Subcutaneous abdominal adipose tissue (tissue), 5 donors: ENCODE results near the gene RASSF4.
A peak's percentile ranks its signal among the peaks of the same experiment; 100 is the strongest.

Source experiments
- H3K27ac ChIP-seq: one replicate; pipeline ENCODE4 v1.7.0; 2013; ENCODE audit warnings: low read depth, mild to moderate bottlenecking, inconsistent platforms, low read length, moderate library complexity
- H3K27me3 ChIP-seq, 5 donors: one replicate each; pipeline ENCODE4 v1.7.0; 2013; ENCODE audit warnings: low read length in 5 of 5, inconsistent platforms in 1 of 5; ENCODE audit not compliant: control insufficient read depth in 5 of 5, insufficient read depth in 4 of 5
- H3K36me3 ChIP-seq, 5 donors: one replicate each; pipeline ENCODE4 v1.7.0; 2013; ENCODE audit warnings: low read length in 5 of 5; ENCODE audit not compliant: control insufficient read depth in 5 of 5, insufficient read depth in 5 of 5
- H3K4me1 ChIP-seq, 5 donors: one replicate each; pipeline ENCODE4 v1.7.0; 2013; ENCODE audit warnings: low read length in 5 of 5, mild to moderate bottlenecking in 3 of 5, moderate library complexity in 1 of 5; ENCODE audit not compliant: control insufficient read depth in 5 of 5, insufficient read depth in 5 of 5
- H3K4me3 ChIP-seq, 5 donors: one replicate each; pipeline ENCODE4 v1.7.0; 2013; ENCODE audit warnings: low read length in 5 of 5, low read depth in 1 of 5
- H3K9ac ChIP-seq, 5 donors: one replicate each; pipeline ENCODE4 v1.7.0; 2013; ENCODE audit warnings: low read length in 5 of 5, mild to moderate bottlenecking in 4 of 5, moderate library complexity in 3 of 5
- H3K9me3 ChIP-seq, 5 donors: one replicate each; pipeline ENCODE4 v1.7.0; 2013; ENCODE audit warnings: low read length in 5 of 5; ENCODE audit not compliant: control insufficient read depth in 5 of 5
- donor health status: healthy.
- donor health status: healthy.
- donor health status: healthy.
- donor health status: healthy.
- donor health status: healthy.

The RASSF4 gene

GRCh38 chr10:44968091-44968490 lies 8.5 kb downstream of the RASSF4 start:
- H3K9ac ChIP-seq: peak overlapping the region in 3 of 5 donors; percentile 4 to 35 (median 21)
- H3K27me3 ChIP-seq: no peaks in the 10 kb centered on the region
- H3K4me1 ChIP-seq: peaks cover 28 to 83% (median 76%) of the 10 kb centered on the region in 5 donors
- peaks cover 0 to 2% (median 0%) of the 10 kb centered on the region in 5 donors for H3K9me3 ChIP-seq
- peak overlapping the region in 2 of 5 donors; percentile 2 to 25 for H3K4me3 ChIP-seq
- peaks cover 0 to 43% (median 26%) of the 10 kb centered on the region in 5 donors for H3K36me3 ChIP-seq
- H3K27ac ChIP-seq: peak overlapping the region; percentile 77

- no peaks in the 10 kb centered on the region for H3K27me3 ChIP-seq
- H3K4me1 ChIP-seq: peaks cover 27 to 83% (median 76%) of the 10 kb centered on the region in 5 donors
- H3K9ac ChIP-seq: peak overlapping the region in 2 of 5 donors; percentile 21 to 35
- H3K36me3 ChIP-seq: peaks cover 0 to 44% (median 27%) of the 10 kb centered on the region in 5 donors
- peak overlapping the region; percentile 77 for H3K27ac ChIP-seq
- H3K9me3 ChIP-seq: peaks cover 0 to 2% (median 0%) of the 10 kb centered on the region in 5 donors
- peak overlapping the region in 2 of 5 donors; percentile 2 to 25 for H3K4me3 ChIP-seq
These were observed 9.1 kb downstream of the RASSF4 start for GRCh38 chr10:44968500-44969400.

GRCh38 chr10:44969854-44970253 lies 10.3 kb downstream of the RASSF4 start:
- peaks cover 0 to 44% (median 27%) of the 10 kb centered on the region in 5 donors for H3K36me3 ChIP-seq
- H3K4me1 ChIP-seq: peaks cover 23 to 83% (median 76%) of the 10 kb centered on the region in 5 donors
- H3K27me3 ChIP-seq: no peaks in the 10 kb centered on the region
- no peak overlapping the region for H3K27ac ChIP-seq
- H3K4me3 ChIP-seq: no peak overlapping the region
- peak overlapping the region in 1 of 5 donors; percentile 14 for H3K9ac ChIP-seq
- peaks cover 0 to 2% (median 0%) of the 10 kb centered on the region in 5 donors for H3K9me3 ChIP-seq

GRCh38 chr10:44970812-44971395 lies 11.3 kb downstream of the RASSF4 start:
- Histone ChIP-seq H3K4me3 (no peak overlapping the region), H3K9me3 (peaks cover 0 to 2% (median 0%) of the 10 kb centered on the region in 5 donors), H3K27me3 (no peaks in the 10 kb centered on the region), H3K4me1 (peaks cover 23 to 78% (median 71%) of the 10 kb centered on the region in 5 donors), H3K27ac (no peak overlapping the region), H3K36me3 (peaks cover 0 to 44% (median 27%) of the 10 kb centered on the region in 5 donors), H3K9ac (no peak overlapping the region)

- peaks cover 0 to 2% (median 0%) of the 10 kb centered on the region in 5 donors for H3K9me3 ChIP-seq
- H3K36me3 ChIP-seq: peaks cover 0 to 46% (median 28%) of the 10 kb centered on the region in 5 donors
- no peak overlapping the region for H3K9ac ChIP-seq
- peak overlapping the region; percentile 93 for H3K27ac ChIP-seq
- peaks cover 25 to 78% (median 71%) of the 10 kb centered on the region in 5 donors for H3K4me1 ChIP-seq
- H3K4me3 ChIP-seq: no peak overlapping the region
- no peaks in the 10 kb centered on the region for H3K27me3 ChIP-seq
These were observed 11.8 kb downstream of the RASSF4 start for GRCh38 chr10:44971434-44971833.

GRCh38 chr10:44971935-44972757 lies 12.5 kb downstream of the RASSF4 start:
- Histone ChIP-seq H3K4me3 (no peak overlapping the region), H3K27me3 (no peaks in the 10 kb centered on the region), H3K36me3 (peaks cover 0 to 53% (median 35%) of the 10 kb centered on the region in 5 donors), H3K4me1 (peaks cover 27 to 78% (median 71%) of the 10 kb centered on the region in 5 donors), H3K9me3 (peaks cover 0 to 2% (median 0%) of the 10 kb centered on the region in 5 donors), H3K9ac (peak overlapping the region in 1 of 5 donors; percentile 39), H3K27ac (peak overlapping the region; percentile 93)

- H3K4me3 ChIP-seq: no peak overlapping the region
- H3K9me3 ChIP-seq: peaks cover 0 to 2% (median 0%) of the 10 kb centered on the region in 5 donors
- H3K9ac ChIP-seq: peak overlapping the region in 2 of 5 donors; percentile 39 to 59
- H3K4me1 ChIP-seq: peaks cover 25 to 78% (median 70%) of the 10 kb centered on the region in 5 donors
- H3K36me3 ChIP-seq: peaks cover 0 to 61% (median 43%) of the 10 kb centered on the region in 5 donors
- no peaks in the 10 kb centered on the region for H3K27me3 ChIP-seq
- H3K27ac ChIP-seq: peak overlapping the region; percentile 93
These were observed 13.3 kb downstream of the RASSF4 start for GRCh38 chr10:44972874-44973306.

- Histone ChIP-seq H3K27me3 (no peaks in the 10 kb centered on the region), H3K9me3 (peaks cover 0 to 2% (median 0%) of the 10 kb centered on the region in 5 donors), H3K9ac (peak overlapping the region in 4 of 5 donors; percentile 17 to 75 (median 44)), H3K36me3 (peaks cover 0 to 62% (median 45%) of the 10 kb centered on the region in 5 donors), H3K4me1 (peaks cover 22 to 77% (median 70%) of the 10 kb centered on the region in 5 donors), H3K27ac (peak overlapping the region; percentile 93), H3K4me3 (peak overlapping the region in 2 of 5 donors; percentile 35 to 54)
These were observed 13.9 kb downstream of the RASSF4 start for GRCh38 chr10:44973323-44974081.
